Measurements from ENCODE around the gene MAPRE2. TPM values are rescaled to one million over a fixed set of nuclear protein-coding genes. Genes with fewer than 3 reads are reported as not detected.
A peak's percentile ranks its signal among the peaks of the same experiment; 100 is the strongest.

The MAPRE2 gene
- total and polyA plus RNA-seq, 7 donors = 3.3 to 83.4 (median 57.3) TPM

DNA sequence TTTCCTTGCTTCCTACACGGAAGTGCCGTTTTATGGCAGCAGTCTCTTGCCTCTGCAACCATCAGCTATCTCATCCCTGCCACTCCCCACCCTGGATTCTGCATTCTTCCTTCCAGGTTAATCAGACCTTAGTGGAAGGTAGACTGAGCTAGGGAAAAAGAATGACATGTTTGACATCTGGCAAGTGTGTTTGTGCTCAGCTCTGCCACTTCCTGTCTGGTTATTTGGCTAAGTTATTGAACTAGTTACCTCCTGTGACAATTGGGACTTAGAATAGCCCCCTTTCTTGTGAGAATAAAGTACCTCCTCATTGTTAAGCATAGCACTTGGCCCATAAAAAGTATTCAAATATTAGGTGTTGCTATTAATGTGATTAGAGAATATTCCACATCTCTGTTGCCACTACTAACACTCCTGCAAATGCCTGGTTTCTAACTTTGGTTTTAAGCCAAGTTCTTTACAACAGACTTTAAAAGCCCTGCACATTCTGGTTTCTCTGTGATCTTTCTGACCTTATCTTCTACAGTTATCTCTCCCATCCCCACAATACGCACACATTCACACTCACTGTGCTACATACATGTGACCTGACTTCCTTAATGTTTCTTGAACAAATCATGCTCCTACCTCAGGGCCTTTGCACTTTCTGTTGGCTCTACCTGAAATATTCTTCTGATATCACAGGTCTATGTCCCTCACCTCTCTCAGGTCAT, 10.8 kb upstream of the MAPRE2 start:
- ATAC-seq = no peak
- intact Hi-C loops (cut with DNase I) = no loop called here
- peak overlapping the region; percentile 48 for H3K4me3 ChIP-seq
- 43 to 51% (median 46%) methylated on average over 3 of the region's 3 CpGs for WGBS, 3 donors
- no peaks in the 10 kb centered on the region for H3K9me3 ChIP-seq
- TF ChIP-seq, protein P1, sequence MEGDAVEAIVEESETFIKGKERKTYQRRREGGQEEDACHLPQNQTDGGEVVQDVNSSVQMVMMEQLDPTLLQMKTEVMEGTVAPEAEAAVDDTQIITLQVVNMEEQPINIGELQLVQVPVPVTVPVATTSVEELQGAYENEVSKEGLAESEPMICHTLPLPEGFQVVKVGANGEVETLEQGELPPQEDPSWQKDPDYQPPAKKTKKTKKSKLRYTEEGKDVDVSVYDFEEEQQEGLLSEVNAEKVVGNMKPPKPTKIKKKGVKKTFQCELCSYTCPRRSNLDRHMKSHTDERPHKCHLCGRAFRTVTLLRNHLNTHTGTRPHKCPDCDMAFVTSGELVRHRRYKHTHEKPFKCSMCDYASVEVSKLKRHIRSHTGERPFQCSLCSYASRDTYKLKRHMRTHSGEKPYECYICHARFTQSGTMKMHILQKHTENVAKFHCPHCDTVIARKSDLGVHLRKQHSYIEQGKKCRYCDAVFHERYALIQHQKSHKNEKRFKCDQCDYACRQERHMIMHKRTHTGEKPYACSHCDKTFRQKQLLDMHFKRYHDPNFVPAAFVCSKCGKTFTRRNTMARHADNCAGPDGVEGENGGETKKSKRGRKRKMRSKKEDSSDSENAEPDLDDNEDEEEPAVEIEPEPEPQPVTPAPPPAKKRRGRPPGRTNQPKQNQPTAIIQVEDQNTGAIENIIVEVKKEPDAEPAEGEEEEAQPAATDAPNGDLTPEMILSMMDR (IDR thresholded peaks at IDR 0.05) = no peak
- no peak for DNase-seq
- H3K36me3 ChIP-seq (ENCODE audit: insufficient read depth in 1 of 2, low read depth in 1 of 2) = peaks cover 2 to 24% of the 10 kb centered on the region in 2 donors
- no peaks in the 10 kb centered on the region for H3K27me3 ChIP-seq (ENCODE audit: insufficient read depth in 3 of 3, low read length in 2 of 3)
- peak overlapping the region; percentile 34 for H3K27ac ChIP-seq
- H3K4me1 ChIP-seq = peaks cover 25% of the 10 kb centered on the region

DNA sequence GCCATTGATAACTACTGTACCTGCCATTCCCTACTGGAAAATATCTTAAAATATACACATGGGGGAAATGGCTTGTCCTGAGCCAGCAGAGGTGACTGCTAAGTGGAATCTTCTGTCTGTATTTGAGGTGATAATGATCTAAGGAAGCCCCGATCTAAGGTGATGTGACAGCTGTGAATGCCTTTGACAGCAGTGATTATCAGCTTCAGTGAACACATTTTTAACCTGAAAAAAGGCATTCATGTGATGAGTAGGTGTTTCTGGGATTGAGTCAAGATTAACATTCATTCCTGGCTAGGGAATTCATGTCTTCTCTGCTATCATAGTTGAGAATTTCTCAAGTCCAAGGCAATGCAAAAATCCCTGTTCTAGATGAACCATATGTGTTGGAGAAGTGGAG, 9.1 kb upstream of the MAPRE2 start:
- H3K9me3 ChIP-seq = no peaks in the 10 kb centered on the region
- TF ChIP-seq, protein P1 (IDR thresholded peaks at IDR 0.05) = no peak
- no peak overlapping the region for H3K4me3 ChIP-seq
- H3K27ac ChIP-seq = no peak overlapping the region
- 66 to 82% (median 69%) methylated on average over 1 of the region's 1 CpG for WGBS, 3 donors
- intact Hi-C loops (cut with DNase I) = no loop called here
- ATAC-seq (no peak), DNase-seq (no peak)
- H3K36me3 ChIP-seq (ENCODE audit: insufficient read depth in 1 of 2, low read depth in 1 of 2) = peaks cover 2 to 17% of the 10 kb centered on the region in 2 donors
- H3K27me3 ChIP-seq (ENCODE audit: insufficient read depth in 3 of 3, low read length in 2 of 3) = no peaks in the 10 kb centered on the region
- H3K4me1 ChIP-seq = peaks cover 25% of the 10 kb centered on the region

- intact Hi-C loops (cut with DNase I) = no loop called here
- Histone ChIP-seq H3K9me3 (no peaks in the 10 kb centered on the region), H3K4me1 (peaks cover 48% of the 10 kb centered on the region), H3K27ac (peak overlapping the region; percentile 84), H3K4me3 (no peak overlapping the region), H3K36me3 (ENCODE audit: insufficient read depth in 1 of 2, low read depth in 1 of 2) (no peaks in the 10 kb centered on the region), H3K27me3 (ENCODE audit: insufficient read depth in 3 of 3, low read length in 2 of 3) (no peaks in the 10 kb centered on the region)
- ATAC-seq (no peak), DNase-seq (no peak)
- TF ChIP-seq, protein P1 (IDR thresholded peaks at IDR 0.05) = no peak
- 76 to 97% (median 89%) methylated on average over 1 of the region's 1 CpG for WGBS, 3 donors
Measured at GRCh38 chr18:35038029-35038428, 3.2 kb upstream of the MAPRE2 start.

GRCh38 chr18:35038881-35039491, 2.2 kb upstream of the MAPRE2 start:
- intact Hi-C loops (cut with DNase I) = no loop called here
- DNase-seq (peak in 1 of 2 donors; percentile 44), ATAC-seq (peak in 2 of 4 donors; percentile 27 to 28)
- TF ChIP-seq, protein P1 (IDR thresholded peaks at IDR 0.05) = no peak
- WGBS, 3 donors = 44 to 80% (median 51%) methylated on average over 2 of the region's 2 CpGs
- Histone ChIP-seq H3K27ac (peak overlapping the region; percentile 84), H3K9me3 (no peaks in the 10 kb centered on the region), H3K4me1 (peaks cover 58% of the 10 kb centered on the region), H3K4me3 (no peak overlapping the region), H3K36me3 (ENCODE audit: insufficient read depth in 1 of 2, low read depth in 1 of 2) (no peaks in the 10 kb centered on the region), H3K27me3 (ENCODE audit: insufficient read depth in 3 of 3, low read length in 2 of 3) (no peaks in the 10 kb centered on the region)

Measured in psoas muscle (tissue), 8 donors.